ENCODE results near the gene ZPBP.
A peak's percentile ranks its signal among the peaks of the same experiment; 100 is the strongest.
"Not testable (repeated sequence)": the region's sequence is repeated elsewhere in the genome, so short reads cannot be mapped to it uniquely, and the experiment has no call there.

The ZPBP gene, protein sequence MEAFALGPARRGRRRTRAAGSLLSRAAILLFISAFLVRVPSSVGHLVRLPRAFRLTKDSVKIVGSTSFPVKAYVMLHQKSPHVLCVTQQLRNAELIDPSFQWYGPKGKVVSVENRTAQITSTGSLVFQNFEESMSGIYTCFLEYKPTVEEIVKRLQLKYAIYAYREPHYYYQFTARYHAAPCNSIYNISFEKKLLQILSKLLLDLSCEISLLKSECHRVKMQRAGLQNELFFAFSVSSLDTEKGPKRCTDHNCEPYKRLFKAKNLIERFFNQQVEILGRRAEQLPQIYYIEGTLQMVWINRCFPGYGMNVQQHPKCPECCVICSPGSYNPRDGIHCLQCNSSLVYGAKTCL

DNA sequence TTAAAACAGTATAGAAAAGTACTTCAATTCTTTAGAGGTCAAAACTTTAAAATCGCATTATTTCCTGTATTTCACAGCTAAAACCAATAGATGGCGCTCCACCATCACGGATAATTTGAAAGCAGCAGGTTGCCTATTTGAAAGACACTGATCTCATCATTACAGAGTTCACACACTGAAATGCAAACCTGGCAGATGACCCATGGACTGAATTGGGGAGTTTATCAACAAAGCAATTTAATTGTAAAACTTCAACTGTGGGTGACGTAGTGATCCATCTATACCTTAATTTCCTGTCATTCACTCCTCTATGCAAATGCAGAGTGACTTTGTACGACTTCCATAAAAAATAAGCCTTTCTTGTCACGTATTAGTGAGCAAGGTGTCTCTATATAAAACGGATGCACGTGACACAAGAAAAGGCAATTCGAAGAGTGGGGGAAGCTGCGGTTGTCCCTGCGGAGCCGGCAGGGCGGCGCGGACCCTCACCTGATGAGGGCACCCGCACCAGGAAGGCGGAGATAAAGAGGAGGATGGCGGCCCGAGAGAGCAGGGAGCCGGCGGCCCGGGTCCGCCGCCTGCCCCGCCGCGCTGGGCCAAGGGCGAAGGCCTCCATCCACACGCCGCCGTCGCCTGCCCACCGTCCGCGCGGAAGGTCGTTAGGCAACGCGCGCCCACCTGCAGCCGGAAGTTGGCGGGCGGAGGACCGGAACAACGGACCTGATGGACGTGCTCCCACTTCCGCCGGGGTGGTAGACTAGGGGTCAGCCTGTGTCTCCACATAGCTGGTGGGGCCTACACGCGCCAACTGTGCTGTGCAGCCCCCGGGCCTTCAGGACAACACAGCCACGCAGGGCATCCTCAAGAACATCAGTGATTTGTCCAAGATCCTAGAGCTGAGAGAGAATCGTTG lies at the start of gene ZPBP:
Gene ZPBP, minus strand, starts transcription at position 668 of the 913 bp plus-strand sequence. Its CDS starts 52 bp downstream, at position 616.
- DNase-seq = peak; percentile 81

DNA sequence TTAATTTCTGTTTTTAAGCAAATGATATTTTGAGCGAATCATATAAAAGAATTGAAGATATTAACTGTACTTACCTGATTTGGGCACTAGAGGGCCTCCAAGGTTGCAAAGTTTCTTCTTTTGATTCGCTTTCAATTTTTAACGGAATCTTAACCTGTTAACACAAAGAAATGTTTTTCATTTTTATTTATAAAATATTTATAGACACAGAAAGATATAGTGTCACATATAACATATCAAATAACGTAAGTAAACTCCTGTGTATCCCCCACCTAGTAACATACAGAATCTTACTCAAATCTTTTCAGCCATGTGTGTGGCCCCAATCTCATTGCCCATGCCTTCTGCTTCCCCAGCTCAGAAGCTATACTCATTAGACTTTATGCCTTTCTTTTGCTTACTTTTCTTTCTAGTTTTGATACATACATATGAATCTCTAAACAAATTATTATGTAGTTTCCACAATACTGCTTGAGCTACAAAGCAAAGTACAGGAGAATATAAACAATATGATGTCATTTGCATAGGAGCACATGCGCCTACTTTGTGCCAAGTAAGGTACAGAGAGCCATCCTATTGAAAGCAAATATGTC lies 49.5 kb upstream of the ZPBP start:
- DNase-seq = peak; percentile 73

DNA sequence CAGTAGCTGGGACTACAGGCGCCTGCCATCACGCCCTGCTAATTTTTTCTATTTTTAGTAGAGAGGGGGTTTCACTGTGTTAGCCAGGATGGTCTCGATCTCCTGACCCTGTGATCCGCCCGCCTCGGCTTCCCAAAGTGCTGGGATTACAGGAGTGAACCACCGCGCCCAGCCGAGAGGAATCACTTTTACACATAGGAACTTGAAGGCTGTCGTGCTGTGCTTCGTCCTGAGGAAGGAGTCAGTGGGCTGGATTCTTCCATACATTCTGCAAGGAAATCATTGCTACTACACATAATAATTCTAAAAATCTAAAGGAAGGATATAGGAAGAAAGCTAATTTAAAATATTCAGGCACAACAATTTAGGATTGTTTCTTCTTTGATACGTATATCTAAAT lies 48.8 kb upstream of the ZPBP start:
- no peak for DNase-seq

DNA sequence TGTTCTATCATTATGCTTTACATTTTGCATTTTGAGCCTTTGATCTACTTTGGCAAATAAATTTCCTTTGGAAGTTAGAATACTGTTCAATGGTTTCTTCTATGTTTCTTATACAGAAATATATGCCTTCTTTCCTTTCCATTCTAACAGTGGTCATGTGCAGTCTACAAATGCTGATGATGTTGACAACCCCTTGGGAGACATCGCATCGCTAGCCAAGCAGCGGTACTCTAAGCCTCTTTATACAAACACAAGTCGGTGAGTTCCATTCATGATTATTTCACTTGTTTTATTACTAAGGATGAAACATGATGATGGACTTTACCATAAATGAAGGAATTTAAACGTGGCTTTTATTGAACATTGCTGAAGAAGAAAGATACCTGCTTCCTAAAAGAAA lies 48.1 kb upstream of the ZPBP start:
- DNase-seq = no peak

GRCh38 chr7:50140688-50141087 lies 47.6 kb upstream of the ZPBP start:
- DNase-seq = no peak

DNA sequence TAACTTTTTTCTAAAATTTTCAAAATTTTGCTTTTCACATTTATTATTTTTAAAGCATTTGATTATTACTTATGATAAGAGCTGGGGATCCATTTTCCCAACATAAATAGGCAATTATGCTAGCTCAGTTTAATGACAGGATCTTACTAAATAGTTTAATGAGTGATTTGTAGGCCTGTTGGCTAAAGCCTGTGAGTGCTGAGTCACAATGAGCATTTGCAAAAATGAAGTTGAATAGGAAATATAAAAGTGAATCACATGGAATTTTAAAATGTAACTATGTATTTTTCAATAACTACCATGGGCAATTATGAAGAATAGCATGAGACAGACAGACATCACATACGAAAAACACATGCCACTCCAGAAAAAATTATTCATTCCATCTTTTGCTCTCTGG lies 45.1 kb upstream of the ZPBP start:
- no peak for DNase-seq

GRCh38 chr7:50125766-50126165 lies 32.7 kb upstream of the ZPBP start:
- no peak for DNase-seq

DNA sequence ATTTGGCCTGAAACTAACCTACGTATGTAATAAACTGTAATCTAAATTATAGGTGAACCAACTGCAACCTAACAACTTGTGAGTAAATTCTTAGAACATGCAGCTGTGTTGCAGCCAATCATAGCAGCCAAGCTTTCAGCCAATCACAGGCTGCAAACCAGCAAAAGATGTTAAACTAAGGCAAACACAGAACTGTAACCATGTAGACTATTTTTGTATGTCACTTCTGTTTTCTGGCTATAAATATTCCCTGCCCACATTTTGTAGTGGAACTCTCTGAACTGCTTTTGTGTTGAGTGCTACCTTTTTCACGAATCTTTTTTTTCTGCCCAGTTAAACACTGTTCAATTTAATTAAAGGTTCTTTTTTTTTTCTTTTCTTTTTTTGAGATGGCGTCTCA lies 28.2 kb upstream of the ZPBP start:
- no peak for DNase-seq

GRCh38 chr7:50119815-50120637 lies 27.0 kb upstream of the ZPBP start:
- peak; percentile 36 for DNase-seq

DNA sequence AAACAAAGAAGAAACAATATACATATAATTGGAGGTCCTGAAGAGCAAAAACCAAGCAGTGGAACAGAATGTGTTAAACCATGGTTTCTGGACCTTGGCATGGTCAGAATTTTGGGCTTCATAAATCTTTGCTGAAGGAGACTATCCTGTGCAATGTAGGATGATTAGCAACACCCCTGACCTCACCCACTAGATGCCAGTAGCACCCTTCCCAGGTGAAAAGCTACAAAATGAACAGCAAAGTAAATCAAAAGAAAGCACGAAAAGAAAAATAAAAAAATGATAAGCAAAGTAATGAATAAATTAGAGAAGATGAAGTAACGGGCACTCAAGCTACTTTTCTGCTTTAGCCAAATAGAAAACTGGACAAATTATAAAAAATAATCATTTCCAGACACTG lies 19.2 kb upstream of the ZPBP start:
- no peak for DNase-seq

DNA sequence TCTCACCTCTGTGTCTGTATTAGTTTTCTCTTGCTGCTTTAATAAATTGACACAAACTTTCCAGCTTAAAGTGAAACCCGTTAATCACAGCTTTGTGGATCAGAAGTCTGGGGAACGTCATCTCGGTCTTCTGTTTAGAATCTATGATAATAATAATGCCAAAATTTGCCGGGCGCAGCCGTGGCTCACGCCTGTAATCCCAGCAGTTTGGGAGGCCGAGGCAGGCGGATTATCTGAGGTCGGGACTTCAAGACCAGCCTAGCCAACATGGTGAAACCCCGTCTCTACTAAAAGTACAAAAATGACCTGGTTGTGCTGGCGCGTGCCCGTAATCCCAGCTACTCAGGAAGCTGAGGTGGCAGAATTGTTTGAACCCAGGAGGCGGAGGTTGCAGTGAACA lies 8.8 kb upstream of the ZPBP start:
- no peak for DNase-seq

DNA sequence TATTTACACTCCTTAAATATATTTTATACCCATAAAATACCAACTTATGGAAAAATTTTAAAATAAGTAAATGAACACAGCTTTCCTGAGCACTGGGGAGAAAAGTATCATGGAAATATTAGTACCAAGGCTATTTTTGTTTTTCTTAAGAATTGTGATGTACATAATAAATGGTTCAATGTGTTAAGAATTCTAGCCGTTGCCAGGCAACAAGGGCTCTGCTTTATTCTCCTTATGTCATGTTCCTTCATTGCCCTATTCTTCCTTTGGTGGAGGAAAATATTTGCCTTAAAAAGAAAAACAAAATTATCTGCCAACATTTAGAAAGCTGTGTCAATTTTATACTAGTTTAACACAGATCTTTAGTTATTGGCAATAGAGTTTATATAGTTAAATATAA lies 2.6 kb upstream of the ZPBP start:
- no peak for DNase-seq

DNA sequence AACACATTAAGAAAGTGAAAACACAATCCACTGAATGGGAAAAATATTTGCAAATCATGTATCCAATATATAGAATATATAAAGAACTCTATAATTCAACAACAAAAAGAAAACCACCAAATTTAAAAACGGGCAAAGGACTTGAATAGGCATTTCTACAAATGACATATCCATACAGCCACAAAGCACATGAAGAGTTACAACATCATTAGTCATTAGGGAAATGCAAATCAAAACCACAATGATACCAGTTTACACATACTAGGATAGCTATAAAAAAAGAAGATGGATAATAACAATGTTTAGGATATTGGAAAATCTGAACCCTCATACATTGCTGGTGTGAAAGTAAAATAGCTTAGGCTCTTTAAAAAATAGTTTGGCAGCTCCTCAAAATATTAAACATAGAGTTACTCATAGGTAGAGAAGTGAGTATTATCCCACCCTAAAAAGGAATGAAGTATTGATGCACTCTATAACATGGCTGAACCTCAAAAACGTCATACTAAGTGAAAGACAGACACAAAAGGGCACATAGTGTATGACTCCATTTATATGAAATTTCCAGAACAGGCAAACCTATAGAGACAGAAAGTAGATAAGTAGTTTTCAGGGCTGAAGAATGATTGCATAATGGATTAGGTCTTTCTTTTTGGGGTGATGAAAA lies 4.5 kb downstream of the ZPBP start:
- no peak for DNase-seq

DNA sequence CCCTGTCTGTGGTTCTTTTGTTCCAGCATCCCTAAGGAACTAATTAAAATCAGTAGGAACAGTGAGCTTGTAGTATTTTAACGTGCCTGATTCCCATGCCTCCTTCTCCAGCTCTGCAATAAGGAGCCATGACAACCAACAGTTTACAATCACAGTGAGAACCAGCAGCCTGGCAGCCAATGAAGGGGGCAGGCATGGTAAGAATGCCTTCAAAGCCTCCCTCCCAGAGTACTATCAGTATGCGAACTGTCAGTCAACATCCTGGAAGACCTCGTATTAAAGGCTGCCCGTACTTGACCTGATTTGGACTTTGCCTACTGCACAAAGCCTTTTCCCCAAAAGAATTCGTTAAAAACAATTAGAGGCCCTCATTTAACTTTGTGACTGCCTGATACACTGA lies 7.7 kb downstream of the ZPBP start:
- DNase-seq = no peak

- DNase-seq = no peak
Measured at GRCh38 chr7:50073093-50073492, 20.0 kb downstream of the ZPBP start.

DNA sequence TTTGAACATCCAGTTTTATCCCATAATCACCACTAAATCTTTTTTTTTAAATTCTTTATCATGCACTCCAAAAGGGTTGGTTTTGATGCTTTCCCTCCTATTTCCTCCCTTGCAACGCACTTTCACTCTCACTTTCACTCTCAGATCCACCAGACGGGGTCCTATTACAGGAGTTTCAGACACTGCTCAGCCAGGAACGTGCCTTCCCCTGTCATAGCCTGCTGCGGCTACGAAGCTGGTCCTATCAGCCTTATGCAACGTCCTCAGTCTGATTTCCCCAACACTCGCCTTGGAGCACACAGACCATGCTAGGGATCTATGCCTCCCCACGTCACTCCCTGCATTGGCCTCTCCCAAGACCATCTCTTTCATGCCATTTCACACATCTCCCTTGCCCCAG lies 23.4 kb downstream of the ZPBP start:
- DNase-seq = peak; percentile 32

DNA sequence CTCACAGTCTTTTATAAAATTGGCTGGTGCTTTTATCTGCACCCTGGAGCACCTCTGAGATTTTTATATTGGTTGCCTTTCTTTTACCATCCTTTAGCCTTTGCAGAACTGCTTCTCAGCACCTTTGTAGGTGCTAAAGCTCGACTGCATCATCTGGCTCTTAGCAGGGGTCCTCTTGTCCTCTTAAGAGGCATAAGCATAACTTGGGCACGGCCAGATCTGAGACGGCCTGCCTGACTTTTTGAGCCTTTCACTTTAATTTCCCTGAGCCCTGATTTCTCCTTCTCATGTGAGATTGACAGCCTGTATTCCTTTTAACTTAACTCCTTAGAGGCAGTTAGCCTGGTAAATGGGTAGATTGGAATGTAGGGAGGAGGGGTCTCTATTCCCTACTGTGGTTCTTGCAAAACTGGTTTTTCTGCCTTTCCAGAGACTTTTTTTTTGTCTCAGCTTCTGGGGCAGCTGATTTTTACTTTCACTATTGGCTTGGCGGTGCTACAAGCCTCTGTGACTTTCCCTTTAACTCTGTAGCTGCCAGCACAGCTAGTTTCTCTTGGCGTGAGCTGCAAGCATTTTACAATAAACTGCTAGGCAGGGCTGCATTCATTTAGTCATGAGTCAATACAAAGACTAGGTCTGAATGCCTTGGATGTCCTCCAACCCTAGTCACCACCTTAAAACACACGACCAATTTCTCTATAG lies 24.0 kb downstream of the ZPBP start:
- peak; percentile 47 for DNase-seq

- DNase-seq = peak; percentile 42
Measured at GRCh38 chr7:50068026-50068425, 25.0 kb downstream of the ZPBP start.

DNA sequence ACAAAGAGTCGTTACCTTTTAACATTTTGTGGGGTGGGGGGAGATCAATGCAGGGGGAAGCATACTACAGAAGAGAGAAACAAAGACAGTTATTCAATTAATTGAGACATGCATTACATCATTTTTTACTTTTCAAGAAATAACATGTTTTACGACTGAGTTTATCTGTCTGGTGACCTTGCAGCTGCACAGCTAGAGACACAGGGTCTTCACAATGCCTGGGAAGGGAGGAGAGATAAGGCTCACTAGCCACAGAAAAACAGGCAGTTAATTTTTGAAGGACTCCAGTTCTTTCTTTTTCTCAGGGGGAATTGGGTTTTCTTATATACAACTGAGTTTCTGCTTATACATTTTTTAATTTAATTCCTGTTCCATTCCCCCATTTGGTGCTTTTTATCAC lies 30.1 kb downstream of the ZPBP start:
- DNase-seq = no peak

GRCh38 chr7:50056131-50056530 lies 36.9 kb downstream of the ZPBP start:
- no peak for DNase-seq

DNA sequence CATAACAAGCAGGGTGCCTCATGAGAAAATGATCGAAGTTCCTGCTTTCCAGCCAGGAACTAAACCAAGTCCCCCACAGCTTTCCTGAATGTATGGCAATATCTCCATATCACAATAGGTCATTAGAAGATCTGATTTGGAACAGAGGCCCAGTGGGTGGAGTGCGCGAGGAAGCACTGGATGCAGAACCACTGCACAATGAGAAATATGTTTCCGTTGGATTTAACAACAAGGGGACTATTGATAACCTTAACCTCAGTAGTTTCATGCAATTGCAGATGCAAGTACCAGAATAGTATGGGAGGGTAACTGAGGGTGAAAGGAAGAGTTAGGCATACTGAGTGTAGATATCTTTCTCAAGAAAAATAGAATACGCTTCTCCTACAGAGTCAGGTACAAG lies 45.3 kb downstream of the ZPBP start:
- DNase-seq = no peak

GRCh38 chr7:50041165-50041564 lies 51.9 kb downstream of the ZPBP start:
- DNase-seq = not testable (repeated sequence)

Data from CD4-positive, alpha-beta T cell treated with Interleukin-17A for 1 hour (primary cell).